A549 (cell line): ENCODE results near the gene LLPH.

Source experiments
- BHLHE40 ChIP-seq: IDR thresholded peaks from 2 replicates; pipeline ENCODE4 v1.6.1; 2012; ENCODE audit warnings: low read depth, low read length, inconsistent platforms
- KDM5A ChIP-seq: fragments of 200-600 bp; sonication (generic); IDR thresholded peaks from 2 replicates; pipeline ENCODE4 v1.6.1; 2016; ENCODE audit warnings: antibody characterized with exemption, mild to moderate bottlenecking
- MAX ChIP-seq: IDR thresholded peaks from 2 replicates; pipeline ENCODE4 v1.6.1; 2012
- MYC ChIP-seq: IDR thresholded peaks from 2 replicates; pipeline ENCODE4 v1.6.1; 2012; ENCODE audit warnings: mild to moderate bottlenecking, inconsistent platforms, low read length, improper control_type of control experiment, borderline replicate concordance
- REST ChIP-seq: fragments of 200-600 bp; sonication (generic); IDR thresholded peaks from 2 replicates; pipeline ENCODE4 v1.6.1; 2016; ENCODE audit warnings: antibody characterized with exemption, mild to moderate bottlenecking, moderate library complexity
- RFX5 ChIP-seq: fragments of 450-650 bp; IDR thresholded peaks from 2 replicates; pipeline ENCODE4 v1.7.1; 2014; ENCODE audit warnings: antibody characterized with exemption, mild to moderate bottlenecking, moderate library complexity
- SMC3 ChIP-seq: fragments of >200 bp; sonication (Bioruptor Twin); formaldehyde crosslinking; IDR thresholded peaks from 3 replicates; pipeline ENCODE4 v1.6.1; 2018; ENCODE audit warnings: inconsistent platforms
- ZC3H11A ChIP-seq: fragments of 450-650 bp; IDR thresholded peaks from 2 replicates; pipeline ENCODE4 v1.6.1; 2014; ENCODE audit warnings: antibody characterized with exemption, mild to moderate bottlenecking

GRCh38 chr12:66087365-66087943 is 43.1 kb downstream of the LLPH start:
- TF ChIP-seq REST, result no peak
- no peak for TF ChIP-seq MYC
- peak; percentile 84 for TF ChIP-seq SMC3
- no peak for TF ChIP-seq MAX
- no peak for TF ChIP-seq KDM5A
- no peak for TF ChIP-seq BHLHE40
- no peak for TF ChIP-seq ZC3H11A
- TF ChIP-seq RFX5, result no peak
